Skeletal muscle satellite cell (primary cell): ENCODE measurements around the gene KRT35.

Source experiments
- H3K27me3 ChIP-seq: 2 replicates; pipeline ENCODE4 v1.7.0; 2013; ENCODE audit warnings: low read length; ENCODE audit not compliant: control insufficient read depth, insufficient read depth
- H3K36me3 ChIP-seq: 2 replicates; pipeline ENCODE4 v1.7.0; 2013; ENCODE audit warnings: mild to moderate bottlenecking, control low read depth, low read length; ENCODE audit not compliant: insufficient read depth
- H3K4me1 ChIP-seq: 2 replicates; pipeline ENCODE4 v1.7.0; 2013; ENCODE audit warnings: low read length; ENCODE audit not compliant: control insufficient read depth, insufficient read depth
- H3K4me2 ChIP-seq: 2 replicates; pipeline ENCODE4 v1.7.0; 2013; ENCODE audit warnings: mild to moderate bottlenecking, low read length
- H3K4me3 ChIP-seq: 2 replicates; pipeline ENCODE4 v1.7.0; 2013; ENCODE audit warnings: low read length
- H3K9ac ChIP-seq: 2 replicates; pipeline ENCODE4 v1.7.0; 2013; ENCODE audit warnings: mild to moderate bottlenecking, low read depth, low read length, moderate library complexity
- H3K9me3 ChIP-seq: replicated peaks from 2 replicates; pipeline ENCODE4 v1.7.0; 2013; ENCODE audit warnings: mild to moderate bottlenecking, control low read depth, low read length

KRT35 gene

GRCh38 chr17:41464682-41465081 lies 16.3 kb downstream of the KRT35 start:
- H3K9ac ChIP-seq = no peak overlapping the region
- H3K9me3 ChIP-seq = no peaks in the 10 kb centered on the region
- no peaks in the 10 kb centered on the region for H3K36me3 ChIP-seq
- H3K27me3 ChIP-seq = peaks cover 21% of the 10 kb centered on the region
- no peak overlapping the region for H3K4me2 ChIP-seq
- no peak overlapping the region for H3K4me3 ChIP-seq
- peaks cover 19% of the 10 kb centered on the region for H3K4me1 ChIP-seq

GRCh38 chr17:41464173-41464572 lies 16.8 kb downstream of the KRT35 start:
- no peaks in the 10 kb centered on the region for H3K9me3 ChIP-seq
- no peak overlapping the region for H3K4me2 ChIP-seq
- H3K4me1 ChIP-seq = peaks cover 19% of the 10 kb centered on the region
- H3K27me3 ChIP-seq = peaks cover 24% of the 10 kb centered on the region
- H3K36me3 ChIP-seq = no peaks in the 10 kb centered on the region
- no peak overlapping the region for H3K9ac ChIP-seq
- H3K4me3 ChIP-seq = no peak overlapping the region

GRCh38 chr17:41463746-41464145 lies 17.2 kb downstream of the KRT35 start:
- H3K4me2 ChIP-seq = no peak overlapping the region
- peaks cover 23% of the 10 kb centered on the region for H3K27me3 ChIP-seq
- H3K9ac ChIP-seq = no peak overlapping the region
- no peaks in the 10 kb centered on the region for H3K36me3 ChIP-seq
- no peaks in the 10 kb centered on the region for H3K9me3 ChIP-seq
- peaks cover 19% of the 10 kb centered on the region for H3K4me1 ChIP-seq
- no peak overlapping the region for H3K4me3 ChIP-seq

GRCh38 chr17:41462705-41463104 lies 18.2 kb downstream of the KRT35 start:
- Histone ChIP-seq H3K9me3 (no peaks in the 10 kb centered on the region), H3K4me2 (no peak overlapping the region), H3K27me3 (peaks cover 22% of the 10 kb centered on the region), H3K4me3 (no peak overlapping the region), H3K36me3 (no peaks in the 10 kb centered on the region), H3K9ac (no peak overlapping the region), H3K4me1 (peaks cover 16% of the 10 kb centered on the region)

GRCh38 chr17:41457676-41458075 lies 23.3 kb downstream of the KRT35 start:
- Histone ChIP-seq H3K9me3 (no peaks in the 10 kb centered on the region), H3K27me3 (peaks cover 30% of the 10 kb centered on the region), H3K36me3 (no peaks in the 10 kb centered on the region), H3K4me1 (peaks cover 10% of the 10 kb centered on the region), H3K4me3 (no peak overlapping the region), H3K9ac (no peak overlapping the region), H3K4me2 (no peak overlapping the region)

GRCh38 chr17:41456204-41456603 lies 24.7 kb downstream of the KRT35 start:
- no peak overlapping the region for H3K4me2 ChIP-seq
- no peak overlapping the region for H3K4me3 ChIP-seq
- peaks cover 10% of the 10 kb centered on the region for H3K4me1 ChIP-seq
- no peak overlapping the region for H3K9ac ChIP-seq
- H3K9me3 ChIP-seq = peaks cover 4% of the 10 kb centered on the region
- H3K27me3 ChIP-seq = peaks cover 27% of the 10 kb centered on the region
- no peaks in the 10 kb centered on the region for H3K36me3 ChIP-seq

- Histone ChIP-seq H3K4me2 (peak overlapping the region; percentile 6), H3K4me3 (no peak overlapping the region), H3K4me1 (peaks cover 10% of the 10 kb centered on the region), H3K27me3 (peaks cover 26% of the 10 kb centered on the region), H3K36me3 (no peaks in the 10 kb centered on the region), H3K9ac (no peak overlapping the region), H3K9me3 (peaks cover 4% of the 10 kb centered on the region)
These were observed 25.7 kb downstream of the KRT35 start for GRCh38 chr17:41455236-41455635.

GRCh38 chr17:41453066-41453465 lies 27.9 kb downstream of the KRT35 start:
- H3K9me3 ChIP-seq = peaks cover 4% of the 10 kb centered on the region
- H3K36me3 ChIP-seq = no peaks in the 10 kb centered on the region
- H3K4me3 ChIP-seq = no peak overlapping the region
- peaks cover 16% of the 10 kb centered on the region for H3K27me3 ChIP-seq
- peaks cover 10% of the 10 kb centered on the region for H3K4me1 ChIP-seq
- H3K9ac ChIP-seq = no peak overlapping the region
- no peak overlapping the region for H3K4me2 ChIP-seq

GRCh38 chr17:41452281-41452680 lies 28.7 kb downstream of the KRT35 start:
- H3K36me3 ChIP-seq = no peaks in the 10 kb centered on the region
- H3K9me3 ChIP-seq = peaks cover 4% of the 10 kb centered on the region
- H3K4me3 ChIP-seq = no peak overlapping the region
- peaks cover 8% of the 10 kb centered on the region for H3K27me3 ChIP-seq
- H3K9ac ChIP-seq = no peak overlapping the region
- no peak overlapping the region for H3K4me2 ChIP-seq
- H3K4me1 ChIP-seq = peaks cover 11% of the 10 kb centered on the region

GRCh38 chr17:41451154-41451728 lies 29.7 kb downstream of the KRT35 start:
- H3K9ac ChIP-seq = no peak overlapping the region
- H3K36me3 ChIP-seq = no peaks in the 10 kb centered on the region
- H3K9me3 ChIP-seq = peaks cover 4% of the 10 kb centered on the region
- H3K4me2 ChIP-seq = no peak overlapping the region
- no peak overlapping the region for H3K4me3 ChIP-seq
- H3K27me3 ChIP-seq = no peaks in the 10 kb centered on the region
- peaks cover 21% of the 10 kb centered on the region for H3K4me1 ChIP-seq

GRCh38 chr17:41449008-41449407 lies 31.9 kb downstream of the KRT35 start:
- Histone ChIP-seq H3K4me2 (no peak overlapping the region), H3K4me1 (peaks cover 11% of the 10 kb centered on the region), H3K36me3 (no peaks in the 10 kb centered on the region), H3K9ac (no peak overlapping the region), H3K27me3 (peaks cover 5% of the 10 kb centered on the region), H3K9me3 (peaks cover 4% of the 10 kb centered on the region), H3K4me3 (no peak overlapping the region)

GRCh38 chr17:41448506-41448905 lies 32.4 kb downstream of the KRT35 start:
- H3K4me1 ChIP-seq = peaks cover 11% of the 10 kb centered on the region
- peaks cover 5% of the 10 kb centered on the region for H3K27me3 ChIP-seq
- H3K4me3 ChIP-seq = no peak overlapping the region
- no peak overlapping the region for H3K9ac ChIP-seq
- H3K9me3 ChIP-seq = peaks cover 4% of the 10 kb centered on the region
- H3K36me3 ChIP-seq = no peaks in the 10 kb centered on the region
- no peak overlapping the region for H3K4me2 ChIP-seq
